Calu3 (cell line): ENCODE measurements around the gene TENM3. TPM values are rescaled to one million over a fixed set of nuclear protein-coding genes. Genes with fewer than 3 reads are reported as not detected.

Source experiments
- BruUV-seq: library from RNA; stranded (reverse); fragments of 400-500 nt; replicated peaks from 2 replicates; lab custom pipeline; 2021; lab: Mats Ljungman, UMichigan
- CTCF ChIA-PET: fragments of 300-600 bp; sonication (Branson Sonifier 250); formaldehyde crosslinking; loops from one replicate; lab custom pipeline; 2022; ENCODE audit warnings: antibody characterized with exemption; lab: Charles Lee
- DNase-seq: peaks from one replicate; pipeline ENCODE4 v3.0.0; 2022
- H3K27ac Mint-ChIP-seq: one replicate; pipeline ENCODE4 v1.8.0; 2022; ENCODE audit warnings: mixed read lengths; ENCODE audit not compliant: unreplicated experiment
- H3K27me3 Mint-ChIP-seq: one replicate; pipeline ENCODE4 v1.8.0; 2022; ENCODE audit warnings: mixed read lengths; ENCODE audit not compliant: unreplicated experiment
- H3K36me3 Mint-ChIP-seq: one replicate; pipeline ENCODE4 v1.8.0; 2022; ENCODE audit warnings: mild to moderate bottlenecking, moderate library complexity, mixed read lengths; ENCODE audit not compliant: insufficient read depth, unreplicated experiment
- H3K4me1 Mint-ChIP-seq: one replicate; pipeline ENCODE4 v1.8.0; 2022; ENCODE audit warnings: mild to moderate bottlenecking, low read depth, mixed read lengths; ENCODE audit not compliant: unreplicated experiment
- H3K4me3 Mint-ChIP-seq: one replicate; pipeline ENCODE4 v1.8.0; 2022; ENCODE audit warnings: mild to moderate bottlenecking, low read depth, moderate library complexity, mixed read lengths; ENCODE audit not compliant: unreplicated experiment
- H3K9me3 Mint-ChIP-seq: one replicate; pipeline ENCODE4 v1.8.0; 2022; ENCODE audit warnings: low read depth, mixed read lengths; ENCODE audit not compliant: unreplicated experiment
- intact Hi-C: fragments of 100-400 bp; cut with micrococcal nuclease; formaldehyde crosslinking; loops from one replicate; pipeline ENCODE4 v1.10.0; 2022; ENCODE audit not compliant: unreplicated experiment
- total RNA-seq: library from RNA; stranded (reverse); gene quantifications from 2 replicates; pipeline ENCODE4 v1.2.3, GENCODE V29; 2022
- TF ChIP-seq, protein P1 (sequence below): fragments of 200-600 bp; IDR thresholded peaks from one replicate; pipeline ENCODE4 v1.8.0; 2022; ENCODE audit warnings: antibody characterized with exemption; ENCODE audit not compliant: unreplicated experiment

TENM3 gene
- total RNA-seq, 1 experiment from 2014 or later = 5.9 TPM

DNA sequence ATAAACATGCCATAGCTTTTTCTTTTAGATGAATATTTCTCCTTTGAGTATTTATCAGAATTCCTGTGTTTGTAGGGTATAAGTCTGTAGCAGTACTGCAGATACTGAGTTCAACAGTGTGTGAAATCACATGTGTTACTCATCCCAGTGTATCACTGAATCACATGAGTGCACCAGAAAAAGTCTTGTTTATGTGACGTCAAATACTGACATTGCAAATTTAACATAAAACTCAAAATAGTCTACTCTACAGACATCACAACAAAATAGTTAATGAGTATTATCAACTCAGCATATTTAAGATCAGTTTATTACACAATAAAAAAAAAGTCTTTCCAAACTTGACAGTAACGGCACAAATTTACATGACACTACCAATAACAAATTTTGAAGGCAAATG, 452.6 kb downstream of the TENM3 start:
- no peak overlapping the region for H3K4me3 Mint-ChIP-seq
- peaks cover 9% of the 10 kb centered on the region for H3K4me1 Mint-ChIP-seq
- TF ChIP-seq, protein P1, sequence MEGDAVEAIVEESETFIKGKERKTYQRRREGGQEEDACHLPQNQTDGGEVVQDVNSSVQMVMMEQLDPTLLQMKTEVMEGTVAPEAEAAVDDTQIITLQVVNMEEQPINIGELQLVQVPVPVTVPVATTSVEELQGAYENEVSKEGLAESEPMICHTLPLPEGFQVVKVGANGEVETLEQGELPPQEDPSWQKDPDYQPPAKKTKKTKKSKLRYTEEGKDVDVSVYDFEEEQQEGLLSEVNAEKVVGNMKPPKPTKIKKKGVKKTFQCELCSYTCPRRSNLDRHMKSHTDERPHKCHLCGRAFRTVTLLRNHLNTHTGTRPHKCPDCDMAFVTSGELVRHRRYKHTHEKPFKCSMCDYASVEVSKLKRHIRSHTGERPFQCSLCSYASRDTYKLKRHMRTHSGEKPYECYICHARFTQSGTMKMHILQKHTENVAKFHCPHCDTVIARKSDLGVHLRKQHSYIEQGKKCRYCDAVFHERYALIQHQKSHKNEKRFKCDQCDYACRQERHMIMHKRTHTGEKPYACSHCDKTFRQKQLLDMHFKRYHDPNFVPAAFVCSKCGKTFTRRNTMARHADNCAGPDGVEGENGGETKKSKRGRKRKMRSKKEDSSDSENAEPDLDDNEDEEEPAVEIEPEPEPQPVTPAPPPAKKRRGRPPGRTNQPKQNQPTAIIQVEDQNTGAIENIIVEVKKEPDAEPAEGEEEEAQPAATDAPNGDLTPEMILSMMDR = no peak
- no TSS peak for BruUV-seq
- CTCF ChIA-PET = no interaction called here
- no peak for DNase-seq
- no peak overlapping the region for H3K27ac Mint-ChIP-seq
- no peaks in the 10 kb centered on the region for H3K9me3 Mint-ChIP-seq
- intact Hi-C loops = no loop called here
- H3K27me3 Mint-ChIP-seq = no peaks in the 10 kb centered on the region
- no peaks in the 10 kb centered on the region for H3K36me3 Mint-ChIP-seq

DNA sequence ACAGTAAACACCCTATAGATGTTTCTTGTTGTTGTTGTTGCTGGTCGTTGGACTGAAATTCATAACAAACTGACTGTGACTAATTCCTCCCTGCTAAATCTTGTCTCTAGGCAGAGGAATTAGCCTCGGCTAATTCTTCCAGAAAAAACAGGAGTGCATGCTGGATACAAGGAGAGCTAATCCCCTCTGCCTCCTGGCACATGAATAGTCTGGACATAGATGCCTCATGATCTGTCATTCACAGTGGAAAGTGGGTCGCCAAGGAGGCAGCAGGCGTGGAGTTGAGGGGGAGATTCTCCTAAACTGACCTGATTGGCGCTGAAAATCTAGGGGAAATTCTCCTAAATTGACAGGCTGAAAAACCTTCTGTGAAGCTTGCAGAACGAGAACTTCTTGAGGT, 453.9 kb downstream of the TENM3 start:
- no peaks in the 10 kb centered on the region for H3K27me3 Mint-ChIP-seq
- intact Hi-C loops = no loop called here
- no peak overlapping the region for H3K27ac Mint-ChIP-seq
- TF ChIP-seq, protein P1 = no peak
- no peaks in the 10 kb centered on the region for H3K36me3 Mint-ChIP-seq
- CTCF ChIA-PET = no interaction called here
- H3K4me1 Mint-ChIP-seq = peaks cover 9% of the 10 kb centered on the region
- no peaks in the 10 kb centered on the region for H3K9me3 Mint-ChIP-seq
- no TSS peak for BruUV-seq
- no peak overlapping the region for H3K4me3 Mint-ChIP-seq
- no peak for DNase-seq

DNA sequence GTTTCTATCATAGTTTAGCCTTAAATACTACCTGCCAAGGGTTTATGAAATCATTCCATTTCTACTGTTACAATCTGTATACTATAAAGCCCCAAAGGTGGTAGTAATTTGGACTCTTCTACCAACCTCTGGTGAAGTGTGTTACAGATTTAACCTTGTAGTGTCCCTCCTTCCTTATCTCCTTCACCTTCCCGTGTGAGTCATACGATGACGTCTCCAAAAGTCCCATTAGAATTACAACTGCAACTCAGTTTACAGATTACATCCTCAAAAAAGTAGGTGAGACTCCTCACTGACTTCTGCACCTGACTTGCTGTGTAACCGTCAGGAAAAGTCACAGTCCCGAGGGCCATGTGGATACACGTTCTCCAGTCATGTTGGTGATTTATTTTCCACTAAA, 455.0 kb downstream of the TENM3 start:
- no peak overlapping the region for H3K4me3 Mint-ChIP-seq
- CTCF ChIA-PET = no interaction called here
- no peaks in the 10 kb centered on the region for H3K27me3 Mint-ChIP-seq
- TF ChIP-seq, protein P1 = no peak
- peak; percentile 6 for DNase-seq
- peaks cover 9% of the 10 kb centered on the region for H3K4me1 Mint-ChIP-seq
- BruUV-seq = no TSS peak
- intact Hi-C loops = no loop called here
- no peaks in the 10 kb centered on the region for H3K9me3 Mint-ChIP-seq
- H3K36me3 Mint-ChIP-seq = no peaks in the 10 kb centered on the region
- no peak overlapping the region for H3K27ac Mint-ChIP-seq

DNA sequence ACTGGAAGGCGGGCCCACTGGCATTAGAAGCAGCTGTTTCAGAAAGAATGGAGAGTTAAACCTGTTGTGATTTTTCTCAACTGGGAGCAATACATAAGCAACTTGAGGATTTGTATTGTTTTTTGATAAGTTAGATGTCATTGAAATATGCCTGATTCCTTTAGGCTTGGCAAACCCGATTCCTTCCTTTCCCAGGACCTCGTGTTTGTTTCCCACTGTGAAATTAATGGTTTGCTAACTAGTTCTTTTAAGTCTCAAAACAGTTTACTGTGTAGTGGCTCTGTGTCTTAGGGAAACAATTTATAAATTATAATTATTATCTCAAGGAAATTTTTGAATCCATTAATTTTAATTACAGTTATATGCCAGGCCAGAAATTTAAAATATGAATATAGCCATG, 456.0 kb downstream of the TENM3 start:
- CTCF ChIA-PET = no interaction called here
- DNase-seq = no peak
- no peak overlapping the region for H3K4me3 Mint-ChIP-seq
- no peaks in the 10 kb centered on the region for H3K27me3 Mint-ChIP-seq
- no peaks in the 10 kb centered on the region for H3K9me3 Mint-ChIP-seq
- no TSS peak for BruUV-seq
- TF ChIP-seq, protein P1 = no peak
- H3K4me1 Mint-ChIP-seq = peaks cover 9% of the 10 kb centered on the region
- no peaks in the 10 kb centered on the region for H3K36me3 Mint-ChIP-seq
- H3K27ac Mint-ChIP-seq = no peak overlapping the region
- intact Hi-C loops = no loop called here
